ENCODE measurements around the gene XYLB.

- TF ChIP-seq POLR2AphosphoS5 (IDR thresholded peaks at IDR 0.05) (no peak), CTCF (IDR thresholded peaks at IDR 0.05) (no peak), EP300 (IDR thresholded peaks at IDR 0.05) (no peak)
These were observed 13.8 kb downstream of the XYLB start for GRCh38 chr3:38360345-38360744.

Data from upper lobe of left lung (tissue), 4 donors.